Measurements from ENCODE around the gene C16orf78. TPM values are rescaled to one million over a fixed set of nuclear protein-coding genes. Genes with fewer than 3 reads are reported as not detected.

The C16orf78 gene
- total and polyA plus RNA-seq, 2 of the 4 experiments (the other 2 are of a cell fraction): not detected

DNA sequence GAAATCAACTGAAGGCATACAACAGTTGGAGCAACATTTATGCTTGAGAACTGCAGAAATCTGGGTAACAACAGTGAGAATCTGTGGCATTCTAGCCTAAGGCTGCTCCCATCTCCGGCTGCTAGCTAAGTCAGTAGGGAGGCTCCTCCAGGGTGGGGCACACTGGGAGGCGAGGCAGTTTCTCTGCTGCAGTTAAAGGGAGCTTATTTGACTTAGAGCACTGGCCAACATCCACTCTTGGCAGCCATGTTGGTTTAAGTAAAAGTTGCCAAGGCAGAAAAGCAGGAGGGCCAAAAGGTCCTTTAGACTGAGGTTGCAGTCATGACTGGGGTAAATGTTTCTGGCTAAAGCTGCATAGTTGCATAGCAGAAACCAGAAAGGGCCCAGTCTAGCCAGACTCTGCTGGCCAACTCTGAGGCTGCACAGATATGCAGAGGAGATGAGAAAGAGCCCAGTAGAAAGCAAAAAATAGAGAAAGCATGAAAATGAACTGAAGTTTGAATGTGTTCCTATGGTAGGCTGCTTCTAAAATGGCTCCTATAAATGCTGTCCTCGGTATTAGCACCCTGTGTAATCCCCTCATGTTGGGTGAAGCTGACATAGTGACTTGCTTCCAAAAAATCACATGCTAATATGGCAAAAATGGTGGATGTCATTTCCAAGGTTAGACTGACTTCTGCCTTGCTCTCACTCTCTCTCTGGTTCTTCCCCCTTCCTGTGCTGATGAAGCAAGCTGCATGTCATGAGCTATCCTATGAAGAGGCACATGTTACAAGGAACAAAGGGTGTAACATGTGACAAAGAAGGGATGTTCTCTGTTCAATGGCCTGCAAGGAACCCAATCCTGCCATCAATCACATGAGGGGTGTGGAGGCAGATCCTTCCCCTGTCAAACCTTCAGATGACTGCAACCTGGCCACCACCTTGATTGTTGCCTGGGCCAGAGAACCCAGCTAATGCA lies 3.7 kb upstream of the C16orf78 start:
- Histone ChIP-seq H2BK120ac (ENCODE audit: low read depth, low read length) (no peak overlapping the region), H2AK9ac (replicated peaks; ENCODE audit: low read depth, low read length, poor library complexity) (no peak overlapping the region), H3K14ac (replicated peaks; ENCODE audit: low read depth, low read length) (no peak overlapping the region), H2BK20ac (ENCODE audit: low read depth, low read length) (no peak overlapping the region), H3K9ac (ENCODE audit: low read depth, low read length) (no peak overlapping the region), H3K23ac (ENCODE audit: low read depth, low read length) (no peak overlapping the region), H3K18ac (ENCODE audit: low read depth, low read length) (no peak overlapping the region), H3K9me1 (ENCODE audit: insufficient read depth, low read length) (no peaks in the 10 kb centered on the region), H3K4me3 (ENCODE audit: insufficient read depth, low read depth, low read length) (no peak overlapping the region), H3K56ac (ENCODE audit: extremely low read depth, insufficient read depth, low read length) (no peak overlapping the region), H3K4me1 (ENCODE audit: control insufficient read depth, insufficient read depth, low read length) (no peaks in the 10 kb centered on the region), H4K20me1 (ENCODE audit: insufficient read depth, low read length) (no peaks in the 10 kb centered on the region), H3K27me3 (ENCODE audit: control insufficient read depth, insufficient read depth, low read length) (no peaks in the 10 kb centered on the region), H4K91ac (ENCODE audit: insufficient read depth, low read depth, low read length) (no peak overlapping the region), H4K5ac (ENCODE audit: low read depth, low read length) (no peak overlapping the region), H2BK15ac (ENCODE audit: low read depth, low read length) (no peak overlapping the region), H2AFZ (replicated peaks; ENCODE audit: low read length, poor library complexity) (no peak overlapping the region), H3K4ac (ENCODE audit: low read depth, low read length) (no peak overlapping the region), H3K36me3 (ENCODE audit: control insufficient read depth, insufficient read depth, low read length) (no peaks in the 10 kb centered on the region), H3K27ac (ENCODE audit: insufficient read depth, low read length) (no peak overlapping the region), H3K9me3 (ENCODE audit: control insufficient read depth, insufficient read depth, low read length) (no peaks in the 10 kb centered on the region), H3K79me1 (ENCODE audit: low read depth in 1 of 2, low read length in 2 of 2) (no peaks in the 10 kb centered on the region), H2BK5ac (ENCODE audit: low read depth, low read length, poor library complexity, severe bottlenecking) (no peak overlapping the region), H4K8ac (ENCODE audit: low read depth in 2 of 2, low read length in 2 of 2) (no peak overlapping the region), H2AK5ac (ENCODE audit: low read depth, low read length) (no peak overlapping the region), H3K4me2 (ENCODE audit: low read depth, low read length) (no peak overlapping the region)
- in situ Hi-C loops (cut with MboI; ENCODE audit: low sequenced_read_pairs): no loop called here
- no TSS peak for BruUV-seq (replicated peaks)
- DNase-seq (no peak), ATAC-seq (ENCODE audit: low read depth) (no peak)
- dilution Hi-C loops (cut with HindIII; ENCODE audit: low sequenced_read_pairs, unreplicated experiment): no loop called here
- POLR2A ChIA-PET (ENCODE audit: unreplicated experiment): no interaction called here
- WGBS, 2 experiments (ENCODE audit: extremely low coverage in 2 of 2, insufficient read length in 1 of 2): no CpG with 5 or more reads among the region's 3 CpGs
- intact Hi-C loops (cut with micrococcal nuclease): no loop called here
- CTCF ChIA-PET: no interaction called here
- TF ChIP-seq CHD1 (IDR thresholded peaks at IDR 0.05; ENCODE audit: low read depth, low read length) (no peak), NFE2L2 (IDR thresholded peaks at IDR 0.05; ENCODE audit: low read depth, low read length) (no peak), MAFK (IDR thresholded peaks at IDR 0.05; ENCODE audit: low read depth, low read length) (no peak), RFX5 (IDR thresholded peaks at IDR 0.05; ENCODE audit: low read depth, low read length) (no peak), POLR2A (IDR thresholded peaks at IDR 0.05; ENCODE audit: low read depth, low read length) (no peak), RAD21 (IDR thresholded peaks at IDR 0.05; ENCODE audit: low read length) (no peak), MAZ (IDR thresholded peaks at IDR 0.05; ENCODE audit: borderline replicate concordance, low read depth, low read length) (no peak), CEBPB (IDR thresholded peaks at IDR 0.05; ENCODE audit: low read depth, low read length) (no peak), MXI1 (IDR thresholded peaks at IDR 0.05; ENCODE audit: borderline replicate concordance, low read depth, low read length) (no peak), BHLHE40 (IDR thresholded peaks at IDR 0.05; ENCODE audit: low read depth, low read length) (no peak), RCOR1 (IDR thresholded peaks at IDR 0.05; ENCODE audit: insufficient replicate concordance, low read length) (no peak)
- TF ChIP-seq, protein P1, sequence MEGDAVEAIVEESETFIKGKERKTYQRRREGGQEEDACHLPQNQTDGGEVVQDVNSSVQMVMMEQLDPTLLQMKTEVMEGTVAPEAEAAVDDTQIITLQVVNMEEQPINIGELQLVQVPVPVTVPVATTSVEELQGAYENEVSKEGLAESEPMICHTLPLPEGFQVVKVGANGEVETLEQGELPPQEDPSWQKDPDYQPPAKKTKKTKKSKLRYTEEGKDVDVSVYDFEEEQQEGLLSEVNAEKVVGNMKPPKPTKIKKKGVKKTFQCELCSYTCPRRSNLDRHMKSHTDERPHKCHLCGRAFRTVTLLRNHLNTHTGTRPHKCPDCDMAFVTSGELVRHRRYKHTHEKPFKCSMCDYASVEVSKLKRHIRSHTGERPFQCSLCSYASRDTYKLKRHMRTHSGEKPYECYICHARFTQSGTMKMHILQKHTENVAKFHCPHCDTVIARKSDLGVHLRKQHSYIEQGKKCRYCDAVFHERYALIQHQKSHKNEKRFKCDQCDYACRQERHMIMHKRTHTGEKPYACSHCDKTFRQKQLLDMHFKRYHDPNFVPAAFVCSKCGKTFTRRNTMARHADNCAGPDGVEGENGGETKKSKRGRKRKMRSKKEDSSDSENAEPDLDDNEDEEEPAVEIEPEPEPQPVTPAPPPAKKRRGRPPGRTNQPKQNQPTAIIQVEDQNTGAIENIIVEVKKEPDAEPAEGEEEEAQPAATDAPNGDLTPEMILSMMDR (conservative IDR thresholded peaks at IDR 0.05; ENCODE audit: low read depth, low read length): no peak
